GM15510 (cell line): ENCODE measurements around the gene JMJD7.

Source experiments
- POLR2A ChIP-seq: IDR thresholded peaks from 3 replicates; pipeline ENCODE4 v1.6.1; 2011; ENCODE audit warnings: borderline replicate concordance; ENCODE audit not compliant: insufficient read length; ENCODE audit errors: extremely low read depth

Gene JMJD7

GRCh38 chr15:41794081-41794480 is 33.8 kb upstream of the JMJD7 start:
- TF ChIP-seq POLR2A = no peak

- TF ChIP-seq POLR2A = no peak
These were observed 31.7 kb upstream of the JMJD7 start for GRCh38 chr15:41795996-41796856.

GRCh38 chr15:41797201-41797944 is 30.5 kb upstream of the JMJD7 start:
- no peak for TF ChIP-seq POLR2A

GRCh38 chr15:41798607-41799487 is 29.0 kb upstream of the JMJD7 start:
- TF ChIP-seq POLR2A = no peak

- no peak for TF ChIP-seq POLR2A
These were observed 28.4 kb upstream of the JMJD7 start for GRCh38 chr15:41799488-41799805.

GRCh38 chr15:41801185-41801584 is 26.7 kb upstream of the JMJD7 start:
- no peak for TF ChIP-seq POLR2A

GRCh38 chr15:41801850-41802455 is 25.9 kb upstream of the JMJD7 start:
- TF ChIP-seq POLR2A = no peak

GRCh38 chr15:41804361-41804760 is 23.5 kb upstream of the JMJD7 start:
- TF ChIP-seq POLR2A = no peak

- TF ChIP-seq POLR2A = no peak
These were observed 22.8 kb upstream of the JMJD7 start for GRCh38 chr15:41804916-41805666.

- TF ChIP-seq POLR2A = no peak
These were observed 22.2 kb upstream of the JMJD7 start for GRCh38 chr15:41805711-41806110.

GRCh38 chr15:41806291-41807181 is 21.4 kb upstream of the JMJD7 start:
- TF ChIP-seq POLR2A = no peak

GRCh38 chr15:41809121-41809520 is 18.8 kb upstream of the JMJD7 start:
- TF ChIP-seq POLR2A = no peak
